ENCODE results near the gene ABCA6. TPM values are rescaled to one million over a fixed set of nuclear protein-coding genes. Genes with fewer than 3 reads are reported as not detected.

ABCA6 gene
- total and polyA plus RNA-seq, 9 of the 15 experiments (the other 6 are each of a cell fraction or from before 2014, with no cell fraction given) = 0.06 to 0.73 (median 0.15) TPM

DNA sequence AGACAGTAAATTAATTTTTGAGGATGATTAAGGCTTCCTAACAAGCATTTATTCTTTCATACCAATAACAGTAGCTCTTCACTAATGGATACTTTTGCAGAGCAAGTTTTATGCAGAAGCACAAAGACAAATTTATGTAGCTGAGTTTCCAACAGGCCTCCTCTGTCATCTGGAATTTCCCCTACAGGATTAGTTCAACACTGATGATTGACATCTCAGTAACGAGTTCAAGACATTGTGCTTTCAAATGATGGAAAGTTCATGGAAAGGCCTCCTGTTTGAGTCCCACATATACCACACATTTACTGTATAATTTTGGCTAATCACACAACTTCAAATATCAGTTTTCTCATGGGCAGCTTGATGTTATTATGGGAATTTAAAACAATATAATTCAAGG is 46.4 kb upstream of the ABCA6 start:
- POLR2A ChIA-PET = interaction anchor here (1.0 to 1.7 kb wide), 2 partner anchors 9 to 10 kb away, joined by 3 to 4 read pairs; no protein-coding TSS in a partner anchor
- no peak overlapping the region for H3K9ac ChIP-seq (ENCODE audit: insufficient read depth in 1 of 2, low read depth in 2 of 2, low read length in 2 of 2)
- H3K4me2 ChIP-seq (ENCODE audit: insufficient read depth, low read length) = no peak overlapping the region
- DNase-seq (ENCODE audit: extremely low read depth in 1 of 4, low spot score in 3 of 4) (no peak), FAIRE-seq (no peak), ATAC-seq (no peak)
- in situ Hi-C loops (cut with MboI) (no loop called here), intact Hi-C loops (cut with micrococcal nuclease) (no loop called here)
- H3K4me1 ChIP-seq (replicated peaks in 1 of 2; ENCODE audit: control insufficient read depth in 2 of 2, insufficient read depth in 2 of 2, low read length in 2 of 2) = no peaks in the 10 kb centered on the region; a peak in 1 of 5 replicates
- TF ChIP-seq, protein P1, sequence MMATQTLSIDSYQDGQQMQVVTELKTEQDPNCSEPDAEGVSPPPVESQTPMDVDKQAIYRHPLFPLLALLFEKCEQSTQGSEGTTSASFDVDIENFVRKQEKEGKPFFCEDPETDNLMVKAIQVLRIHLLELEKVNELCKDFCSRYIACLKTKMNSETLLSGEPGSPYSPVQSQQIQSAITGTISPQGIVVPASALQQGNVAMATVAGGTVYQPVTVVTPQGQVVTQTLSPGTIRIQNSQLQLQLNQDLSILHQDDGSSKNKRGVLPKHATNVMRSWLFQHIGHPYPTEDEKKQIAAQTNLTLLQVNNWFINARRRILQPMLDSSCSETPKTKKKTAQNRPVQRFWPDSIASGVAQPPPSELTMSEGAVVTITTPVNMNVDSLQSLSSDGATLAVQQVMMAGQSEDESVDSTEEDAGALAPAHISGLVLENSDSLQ (IDR thresholded peaks at IDR 0.05) = peak; percentile 78
- TF ChIP-seq SRSF7 (optimal IDR thresholded peaks at IDR 0.05; ENCODE audit: low read depth, low read length) = no peak
- TF ChIP-seq NFE2L1 (tag; IDR thresholded peaks at IDR 0.05; ENCODE audit: borderline replicate concordance, low read depth) = no peak
- TF ChIP-seq RB1 (IDR thresholded peaks at IDR 0.05; ENCODE audit: low read depth) = no peak
- TF ChIP-seq, protein P2, sequence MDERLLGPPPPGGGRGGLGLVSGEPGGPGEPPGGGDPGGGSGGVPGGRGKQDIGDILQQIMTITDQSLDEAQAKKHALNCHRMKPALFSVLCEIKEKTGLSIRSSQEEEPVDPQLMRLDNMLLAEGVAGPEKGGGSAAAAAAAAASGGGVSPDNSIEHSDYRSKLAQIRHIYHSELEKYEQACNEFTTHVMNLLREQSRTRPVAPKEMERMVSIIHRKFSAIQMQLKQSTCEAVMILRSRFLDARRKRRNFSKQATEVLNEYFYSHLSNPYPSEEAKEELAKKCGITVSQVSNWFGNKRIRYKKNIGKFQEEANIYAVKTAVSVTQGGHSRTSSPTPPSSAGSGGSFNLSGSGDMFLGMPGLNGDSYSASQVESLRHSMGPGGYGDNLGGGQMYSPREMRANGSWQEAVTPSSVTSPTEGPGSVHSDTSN (CRISPR knock-in tag; IDR thresholded peaks at IDR 0.05; ENCODE audit: low read depth) = no peak
- TF ChIP-seq, protein P2 (tag; conservative IDR thresholded peaks at IDR 0.05; ENCODE audit: low read depth) = peak; percentile 64
- peak; percentile 41 for TF ChIP-seq MEIS2 (IDR thresholded peaks at IDR 0.05; ENCODE audit: partially characterized antibody)
- no peak for TF ChIP-seq NFIC (IDR thresholded peaks at IDR 0.05)
- no peaks in the 10 kb centered on the region for H3K27me3 ChIP-seq (ENCODE audit: control insufficient read depth in 2 of 2, insufficient read depth in 2 of 2, low read length in 2 of 2)
- BruUV-seq (replicated peaks) = no TSS peak
- no peaks in the 10 kb centered on the region for H3K9me1 ChIP-seq (ENCODE audit: control insufficient read depth, insufficient read depth, low read length)
- no peaks in the 10 kb centered on the region for H3K36me3 ChIP-seq (ENCODE audit: control insufficient read depth, insufficient read depth, low read length)
- H2AFZ ChIP-seq (ENCODE audit: low read depth, low read length) = peak overlapping the region; percentile 22
- 18% methylated on average over 1 of the region's 1 CpG for WGBS (ENCODE audit: insufficient coverage, low coverage, missing lambda C conversion rate)
- no peak overlapping the region for H3K4me3 ChIP-seq
- no peaks in the 10 kb centered on the region for H3K9me3 ChIP-seq (replicated peaks; ENCODE audit: control insufficient read depth, insufficient read depth, low read depth, low read length)
- no peak overlapping the region for H3K27ac ChIP-seq (ENCODE audit: extremely low read depth, low read depth, low read length)
- H4K20me1 ChIP-seq (replicated peaks; ENCODE audit: control insufficient read depth, insufficient read depth, low read length) = no peaks in the 10 kb centered on the region
- CTCF ChIA-PET (ENCODE audit: low intra/inter-chr PET ratio) = no interaction called here
- H3K79me2 ChIP-seq (ENCODE audit: control insufficient read depth, insufficient read depth, low read length) = no peaks in the 10 kb centered on the region

All from K562 (cell line).